8988T (cell line): ENCODE data around the gene RGR.

Source experiments
- DNase-seq: peaks from one replicate; pipeline ENCODE4 v3.0.0; 2011

RGR gene, protein sequence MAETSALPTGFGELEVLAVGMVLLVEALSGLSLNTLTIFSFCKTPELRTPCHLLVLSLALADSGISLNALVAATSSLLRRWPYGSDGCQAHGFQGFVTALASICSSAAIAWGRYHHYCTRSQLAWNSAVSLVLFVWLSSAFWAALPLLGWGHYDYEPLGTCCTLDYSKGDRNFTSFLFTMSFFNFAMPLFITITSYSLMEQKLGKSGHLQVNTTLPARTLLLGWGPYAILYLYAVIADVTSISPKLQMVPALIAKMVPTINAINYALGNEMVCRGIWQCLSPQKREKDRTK

DNA sequence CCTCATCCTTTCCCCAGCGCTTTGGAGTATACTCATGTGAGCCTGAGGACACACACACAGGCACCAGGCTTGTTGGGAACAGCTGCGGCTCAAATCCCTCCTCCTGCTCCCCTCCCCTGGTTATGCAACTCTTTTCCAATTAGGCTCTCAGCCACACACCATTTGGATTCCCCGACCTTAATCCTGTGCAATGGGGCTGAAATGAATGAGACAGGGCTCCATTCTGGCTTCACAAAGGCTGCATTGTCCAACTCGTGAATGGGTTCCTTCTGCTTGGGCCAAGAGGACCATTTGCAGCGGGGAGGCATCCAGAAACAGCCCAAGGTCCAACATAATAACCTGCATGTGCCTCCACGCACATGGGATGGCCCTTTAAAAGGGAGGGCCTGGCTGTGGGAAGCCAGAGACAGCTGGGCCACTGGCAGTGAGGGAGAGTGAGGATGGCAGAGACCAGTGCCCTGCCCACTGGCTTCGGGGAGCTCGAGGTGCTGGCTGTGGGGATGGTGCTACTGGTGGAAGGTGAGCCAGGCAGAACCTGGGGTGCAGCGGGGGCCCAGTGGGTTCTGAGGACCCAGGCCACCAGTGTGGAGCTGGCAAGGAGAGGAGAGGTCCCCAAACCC is at the start of gene RGR:
RGR (plus strand) TSS at position 403 of the 620 bp plus-strand sequence; CDS start at position 441, 38 bp downstream.
- no peak for DNase-seq

DNA sequence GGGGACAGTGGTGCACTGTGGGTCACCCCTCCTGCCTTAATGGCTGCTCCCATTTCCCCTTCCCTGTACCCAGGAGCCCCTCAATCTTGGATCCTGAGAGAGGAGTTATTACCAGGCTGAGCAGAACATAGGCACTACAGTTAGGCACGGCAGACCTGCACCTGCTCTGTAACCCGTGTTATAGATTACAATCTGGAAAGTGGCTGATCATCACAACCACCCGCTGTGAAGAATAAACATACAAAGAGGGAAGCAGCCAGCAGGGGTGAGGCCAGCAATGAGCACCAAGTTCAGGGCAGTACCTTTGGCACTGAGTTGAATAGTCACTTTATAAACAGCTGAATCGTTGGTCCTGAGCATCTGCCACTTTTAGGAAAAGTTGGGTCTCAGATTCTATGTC is 48.8 kb upstream of the RGR start:
- no peak for DNase-seq

DNA sequence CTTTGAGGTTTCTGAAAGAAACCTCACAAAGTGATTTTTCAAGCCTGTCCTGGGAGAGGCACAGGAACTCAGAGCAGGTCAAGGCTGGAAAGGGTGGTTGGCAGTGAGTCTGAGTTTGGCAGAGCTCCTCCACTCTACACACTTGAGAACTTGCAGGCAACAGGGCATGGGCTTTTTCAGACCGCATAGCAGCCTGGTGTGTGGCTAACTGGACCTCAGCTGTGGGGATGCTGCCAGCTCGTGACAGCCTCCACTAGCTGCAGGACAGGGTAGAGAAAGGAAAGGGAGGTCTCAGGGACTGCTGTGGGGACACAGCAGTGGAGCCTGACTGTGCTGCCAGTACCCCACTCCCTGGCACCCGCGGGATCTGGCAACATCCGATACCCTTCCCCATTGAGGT is 47.9 kb upstream of the RGR start:
- no peak for DNase-seq

DNA sequence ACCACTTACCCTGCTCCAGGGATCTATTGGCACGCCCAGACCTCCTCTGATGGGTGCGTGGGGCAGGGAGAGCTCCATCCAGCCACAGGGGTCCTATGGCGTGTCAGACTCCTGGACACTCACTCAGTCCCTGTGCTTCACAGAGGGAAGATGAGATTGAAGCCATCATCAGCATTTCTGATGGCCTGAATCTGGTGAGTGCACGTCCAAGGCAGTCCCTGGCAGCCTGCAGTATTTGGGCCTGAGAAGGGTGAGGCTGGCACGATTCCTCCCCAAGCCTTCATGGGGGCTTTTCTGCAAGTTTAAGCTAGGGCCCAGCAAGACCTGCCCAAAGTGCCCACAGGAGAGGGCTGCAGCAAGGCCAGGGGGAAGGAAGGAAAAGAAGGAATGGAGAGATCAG is 47.2 kb upstream of the RGR start:
- no peak for DNase-seq

DNA sequence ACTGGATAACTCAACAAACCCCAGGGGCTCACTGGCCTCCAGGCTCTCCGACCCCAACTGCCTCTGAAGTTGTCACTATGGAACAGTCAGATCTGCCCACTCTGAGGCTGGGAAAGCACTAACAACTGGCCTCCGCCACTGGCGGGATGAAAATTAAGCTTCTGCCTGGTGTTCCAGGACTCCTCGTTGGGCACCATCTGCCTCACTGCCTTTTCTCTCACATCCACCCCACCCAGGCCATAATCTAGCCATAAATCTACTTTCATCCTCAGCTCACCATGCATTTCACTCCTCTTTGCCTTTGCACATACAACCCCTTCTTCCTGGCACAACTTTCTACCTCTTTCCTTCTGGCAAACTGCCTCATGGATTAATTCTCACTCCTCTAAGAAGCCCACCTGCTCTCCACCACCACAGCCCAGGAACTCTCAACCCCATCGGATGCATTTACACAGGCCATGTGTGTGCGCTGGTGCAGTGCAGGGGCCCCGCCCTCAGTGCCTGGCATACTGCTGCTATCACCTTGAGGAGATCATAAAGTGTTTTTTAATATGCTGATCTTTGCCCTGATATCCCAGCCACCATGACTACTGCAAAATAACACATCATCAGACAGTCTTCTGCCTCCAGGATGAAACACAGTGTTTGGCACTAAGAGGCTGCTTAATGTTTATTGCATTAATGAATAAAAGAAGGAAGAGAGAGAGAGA is 46.5 kb upstream of the RGR start:
- DNase-seq: no peak

DNA sequence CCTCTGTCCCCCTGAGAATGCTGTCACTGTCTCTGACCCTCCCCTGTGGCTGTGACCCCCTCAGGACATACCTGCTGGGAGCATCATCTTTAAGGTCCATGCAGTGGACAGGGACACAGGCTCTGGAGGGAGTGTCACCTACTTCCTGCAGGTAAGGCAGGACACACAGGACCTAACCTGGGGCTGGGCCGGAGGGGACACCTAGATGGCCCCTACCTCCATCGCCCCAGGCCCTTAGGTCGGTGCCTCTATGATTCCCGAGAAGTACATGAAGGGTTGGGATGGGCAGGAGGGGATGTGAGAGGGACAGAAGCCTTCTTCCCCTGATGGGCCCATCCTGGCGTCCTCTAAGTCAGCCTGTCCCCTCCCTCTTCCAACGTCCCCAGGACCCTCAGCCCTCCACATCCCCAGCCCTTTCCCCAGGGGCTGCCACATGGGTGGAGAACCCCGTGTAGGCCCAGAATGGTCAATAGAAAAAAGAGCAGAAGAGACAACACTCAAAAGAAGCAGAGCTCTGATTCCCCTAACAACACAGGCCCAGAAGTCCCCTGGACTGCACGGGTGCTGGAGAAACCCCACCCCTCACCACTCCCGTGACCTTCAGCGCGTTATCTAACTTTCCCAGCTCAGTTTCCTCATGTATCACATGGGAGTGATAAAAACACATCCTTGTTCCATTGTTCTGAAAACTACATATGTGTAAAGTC is 44.2 kb upstream of the RGR start:
- no peak for DNase-seq

GRCh38 chr10:84201244-84201606 is 43.6 kb upstream of the RGR start:
- DNase-seq: no peak

DNA sequence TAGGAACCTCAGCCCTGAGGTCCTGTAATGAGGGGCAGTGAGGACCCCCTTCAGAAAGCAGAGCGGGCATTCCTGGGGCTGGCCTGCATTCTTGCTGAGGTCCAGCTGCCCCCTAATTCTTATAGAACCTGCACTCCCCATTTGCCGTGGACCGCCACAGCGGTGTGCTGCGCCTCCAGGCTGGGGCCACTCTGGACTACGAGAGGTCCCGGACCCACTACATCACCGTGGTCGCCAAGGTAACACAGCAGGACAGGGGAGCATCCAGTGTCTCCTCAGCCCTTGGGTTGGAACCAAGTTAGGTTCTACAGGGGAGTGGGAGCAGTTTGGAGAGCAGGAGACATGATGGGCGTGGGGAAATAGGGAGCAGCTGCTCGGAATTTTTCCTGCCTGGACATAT is 43.2 kb upstream of the RGR start:
- DNase-seq: no peak

DNA sequence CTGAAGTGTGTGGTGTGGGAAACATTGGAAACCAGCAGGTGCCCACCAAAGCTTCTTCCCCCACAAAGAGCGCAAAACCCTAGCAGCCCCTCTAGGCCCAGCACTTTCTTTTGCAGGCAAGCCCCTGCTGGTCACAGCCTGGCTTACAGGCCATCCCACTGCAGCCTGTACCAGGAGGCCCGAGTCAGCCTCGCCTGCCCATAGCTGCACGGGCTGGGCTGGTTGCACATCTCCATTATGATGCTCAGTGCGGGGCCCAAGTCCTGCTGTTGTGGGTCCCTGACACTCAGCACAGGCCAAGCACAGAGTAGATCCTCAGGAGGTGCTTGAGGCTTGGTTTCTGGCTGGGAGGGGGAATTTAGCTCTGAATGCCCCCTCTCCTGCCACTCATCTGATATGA is 42.5 kb upstream of the RGR start:
- DNase-seq: no peak

DNA sequence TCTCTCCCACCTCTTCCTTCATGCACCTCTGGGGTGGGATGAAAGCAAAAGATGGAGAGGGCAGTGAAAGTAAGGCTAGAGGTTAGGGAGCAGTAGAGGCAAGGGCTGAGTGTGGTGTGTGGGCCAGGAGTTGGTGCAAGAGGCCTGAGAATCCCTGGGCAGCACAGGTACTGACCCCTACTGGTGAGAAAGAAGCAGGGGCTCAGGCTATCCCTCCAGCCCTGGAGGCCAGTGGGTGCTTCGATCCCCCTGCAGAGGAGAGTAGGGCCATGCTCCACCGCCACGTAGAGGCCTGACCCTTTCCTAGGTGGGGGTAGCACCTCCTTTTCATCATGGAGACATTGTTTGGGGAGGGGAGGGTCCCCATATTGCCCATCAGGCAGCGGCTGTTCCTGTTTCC is 40.7 kb upstream of the RGR start:
- DNase-seq: peak; percentile 83

DNA sequence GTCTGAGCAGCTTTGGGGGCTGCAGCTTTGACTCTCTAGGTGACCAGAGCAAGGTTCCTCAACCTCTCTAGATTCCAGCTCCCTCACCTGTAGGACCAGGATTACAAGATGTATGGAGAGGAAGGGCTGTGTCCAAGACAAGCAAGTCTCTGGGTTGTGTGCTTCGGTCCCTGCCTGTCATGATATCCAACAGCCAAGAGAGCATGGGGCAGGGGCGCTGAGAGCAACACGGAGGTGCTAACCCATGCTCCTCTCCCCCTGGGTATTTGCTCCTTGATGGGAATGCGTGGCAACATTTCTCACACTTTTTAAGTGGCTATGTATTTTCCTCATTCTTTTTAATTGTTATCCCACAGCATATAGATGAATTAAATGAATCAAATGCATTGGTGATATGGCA is 40.2 kb upstream of the RGR start:
- DNase-seq: no peak

- DNase-seq: peak; percentile 75
These were observed 39.6 kb upstream of the RGR start for GRCh38 chr10:84205049-84205852.

DNA sequence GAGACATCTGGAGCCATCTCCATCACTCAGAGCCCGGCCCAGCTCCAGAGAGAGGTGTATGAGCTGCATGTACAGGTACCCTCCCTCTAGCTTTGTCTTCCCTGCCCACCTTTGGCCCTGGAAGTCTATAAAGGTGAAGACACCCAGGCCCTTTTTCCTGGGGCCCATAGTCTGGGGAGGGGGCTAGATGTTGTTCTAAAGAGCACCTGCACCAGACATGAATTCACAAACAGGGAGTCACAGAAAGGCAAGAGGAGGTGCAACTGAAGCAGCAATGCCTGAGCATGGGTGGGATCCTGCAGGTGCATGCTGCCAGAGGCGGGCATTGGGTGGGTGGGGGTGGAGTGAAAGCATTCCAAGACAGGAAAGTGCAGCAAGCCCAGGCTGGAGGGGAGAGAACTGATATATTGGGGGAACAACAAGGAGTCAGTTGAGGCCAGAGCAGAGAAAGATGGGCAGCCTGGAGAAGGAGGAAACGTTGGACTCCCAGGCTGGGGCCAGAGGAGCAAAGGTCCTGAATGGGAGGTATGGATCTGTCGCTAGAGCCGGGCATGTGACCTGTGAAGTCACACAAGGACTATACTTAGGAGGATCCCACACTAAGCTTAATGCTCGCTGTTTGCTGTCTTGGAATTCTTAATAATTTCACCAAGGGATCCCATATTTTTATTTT is 38.9 kb upstream of the RGR start:
- DNase-seq: no peak

GRCh38 chr10:84208023-84208422 is 36.8 kb upstream of the RGR start:
- DNase-seq: no peak

GRCh38 chr10:84211566-84211965 is 33.3 kb upstream of the RGR start:
- DNase-seq: no peak

- no peak for DNase-seq
These were observed 32.8 kb upstream of the RGR start for GRCh38 chr10:84212014-84212413.

- no peak for DNase-seq
These were observed 31.8 kb upstream of the RGR start for GRCh38 chr10:84213076-84213475.

- DNase-seq: no peak
These were observed 30.7 kb upstream of the RGR start for GRCh38 chr10:84214046-84214572.

- no peak for DNase-seq
These were observed 30.1 kb upstream of the RGR start for GRCh38 chr10:84214612-84215235.

GRCh38 chr10:84216834-84217233 is 28.0 kb upstream of the RGR start:
- DNase-seq: no peak

- DNase-seq: no peak
These were observed 27.1 kb upstream of the RGR start for GRCh38 chr10:84217746-84218145.

DNA sequence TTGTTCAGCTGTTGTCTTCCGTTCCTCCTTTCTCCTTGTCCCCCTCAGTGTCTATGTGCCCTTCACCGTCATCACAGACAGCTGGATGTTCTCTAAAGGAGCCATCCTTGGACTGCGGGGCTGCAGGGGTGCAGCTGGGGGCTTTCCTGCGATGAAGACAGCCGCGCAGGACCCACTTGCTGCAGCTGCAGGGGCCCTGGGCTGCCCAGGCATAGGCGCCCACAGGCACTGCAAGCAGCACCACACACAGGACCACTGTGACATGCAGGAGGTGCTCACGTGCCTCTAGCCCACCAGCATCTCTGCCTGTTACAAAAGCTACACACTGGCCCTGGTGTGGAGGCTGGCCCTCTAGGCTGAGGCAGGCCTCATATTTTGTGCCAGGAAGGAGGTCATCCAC is 22.9 kb upstream of the RGR start:
- no peak for DNase-seq
